H1 (cell line): Measurements from ENCODE around the gene NCK2. TPM values are rescaled to one million over a fixed set of nuclear protein-coding genes. Genes with fewer than 3 reads are reported as not detected.

Experiments
- CTCF ChIA-PET: fragments of 300-600 bp; sonication (Branson Sonifier 250); formaldehyde crosslinking; loops from one replicate; lab custom pipeline; 2021; ENCODE audit not compliant: partially characterized antibody; lab: Charles Lee
- POLR2A ChIA-PET: fragments of 300-600 bp; sonication (Branson Sonifier 250); formaldehyde crosslinking; loops from one replicate; lab custom pipeline; 2021; ENCODE audit warnings: inconsistent platforms; ENCODE audit not compliant: partially characterized antibody; lab: Charles Lee
- DNase-seq, 2 experiments: peaks; one replicate each; pipeline versions ENCODE4 v3.0.0 to v3.0.0-alpha.2; 2010 to 2022; ENCODE audit warnings: low spot score in 2 of 2, low read depth in 1 of 2, mixed read lengths in 1 of 2
- FAIRE-seq: peaks from 2 replicates; lab custom pipeline; 2011; peaks lifted over from hg19 to GRCh38; lab: Jason Lieb, UNC
- H2AFZ ChIP-seq: 2 replicates; pipeline ENCODE4 v1.8.1; 2012; ENCODE audit warnings: low read length, inconsistent platforms
- H2AK5ac ChIP-seq: 2 replicates; pipeline ENCODE4 v1.6.1; 2013; ENCODE audit warnings: low read depth, low read length
- H2BK120ac ChIP-seq: replicated peaks from 2 replicates; pipeline ENCODE3; 2013; ENCODE audit warnings: low read depth, low read length, inconsistent platforms
- H2BK12ac ChIP-seq: 2 replicates; pipeline ENCODE4 v1.6.1; 2013; ENCODE audit warnings: low read depth, low read length
- H2BK15ac ChIP-seq: 2 replicates; pipeline ENCODE4 v1.6.1; 2013; ENCODE audit warnings: low read length
- H2BK20ac ChIP-seq: 2 replicates; pipeline ENCODE4 v1.6.1; 2013; ENCODE audit warnings: low read length
- H2BK5ac ChIP-seq: 2 replicates; pipeline ENCODE4 v1.6.1; 2013; ENCODE audit warnings: low read depth, low read length
- H3K14ac ChIP-seq: 2 replicates; pipeline ENCODE4 v1.6.1; 2013; ENCODE audit warnings: inconsistent platforms; ENCODE audit not compliant: insufficient read length
- H3K18ac ChIP-seq: 2 replicates; pipeline ENCODE4 v1.6.1; 2013; ENCODE audit warnings: low read length; ENCODE audit errors: extremely low read depth
- H3K23ac ChIP-seq: 2 replicates; pipeline ENCODE4 v1.6.1; 2013; ENCODE audit warnings: inconsistent platforms; ENCODE audit not compliant: insufficient read length
- H3K23me2 ChIP-seq: 2 replicates; pipeline ENCODE4 v1.6.1; 2013; ENCODE audit warnings: low read depth, low read length
- H3K27ac ChIP-seq: 2 replicates; pipeline ENCODE4 v1.6.1; 2011; ENCODE audit warnings: low read depth, low read length, inconsistent platforms
- H3K27me3 ChIP-seq, 4 experiments: replicated peaks in 1 of 4; 1 replicate in 1 of 4; 2 replicates in 3 of 4; pipeline versions ENCODE4 v1.6.1 to v1.8.1; 2011 to 2013; ENCODE audit warnings: low read length in 3 of 4, mild to moderate bottlenecking in 3 of 4, inconsistent platforms in 2 of 4, mixed read lengths in 2 of 4, moderate library complexity in 1 of 4; ENCODE audit not compliant: control insufficient read depth in 3 of 4, insufficient read depth in 3 of 4; ENCODE audit errors: extremely low read depth in 1 of 4
- H3K36me3 ChIP-seq, 4 experiments: 2 replicates each; pipeline versions ENCODE4 v1.6.1 to v1.8.1; 2011 to 2013; ENCODE audit warnings: mild to moderate bottlenecking in 4 of 4, low read length in 3 of 4, moderate library complexity in 2 of 4, control low read depth in 1 of 4, inconsistent platforms in 1 of 4; ENCODE audit not compliant: insufficient read depth in 4 of 4, control insufficient read depth in 2 of 4
- H3K4ac ChIP-seq: replicated peaks from 2 replicates; pipeline ENCODE3; 2013; ENCODE audit warnings: low read length, low read depth, mixed read lengths, inconsistent platforms; ENCODE audit not compliant: insufficient read length
- H3K4me1 ChIP-seq, 4 experiments: replicated peaks in 1 of 4; 1 replicate in 1 of 4; 2 replicates in 3 of 4; pipeline versions ENCODE4 v1.6.1 to v1.8.1; 2011 to 2013; ENCODE audit warnings: low read length in 3 of 4, inconsistent platforms in 2 of 4, mixed read lengths in 1 of 4; ENCODE audit not compliant: insufficient read depth in 4 of 4, control insufficient read depth in 3 of 4
- H3K4me2 ChIP-seq, 2 experiments: 2 replicates each; pipeline versions ENCODE4 v1.6.1 to v1.8.1; 2011 to 2013; ENCODE audit warnings: low read depth in 2 of 2, low read length in 2 of 2, control low read depth in 1 of 2, inconsistent platforms in 1 of 2, mild to moderate bottlenecking in 1 of 2; ENCODE audit not compliant: insufficient read depth in 1 of 2
- H3K4me3 ChIP-seq, 4 experiments: fragments of 200-600, 300-600 bp in 1 of 4; sonication (generic), shearing (Covaris generic), sonication (Bioruptor Twin) in 1 of 4; 2 replicates each; pipeline versions ENCODE4 v1.5.1 to v1.8.1; 2011 to 2016; ENCODE audit warnings: low read length in 4 of 4, low read depth in 3 of 4, control low read depth in 2 of 4, inconsistent platforms in 2 of 4, mild to moderate bottlenecking in 2 of 4, mixed read lengths in 1 of 4, moderate library complexity in 1 of 4; ENCODE audit not compliant: insufficient read depth in 2 of 4; ENCODE audit errors: extremely low read depth in 1 of 4
- H3K56ac ChIP-seq: replicated peaks from 2 replicates; pipeline ENCODE3; 2013; ENCODE audit warnings: low read depth, mild to moderate bottlenecking, mixed read lengths, low read length, inconsistent platforms; ENCODE audit not compliant: insufficient read length
- H3K79me1 ChIP-seq: 2 replicates; pipeline ENCODE4 v1.6.1; 2013; ENCODE audit warnings: low read depth, low read length, control low read depth
- H3K79me2 ChIP-seq, 2 experiments: 2 replicates each; pipeline versions ENCODE4 v1.6.1 to v1.8.1; 2012 to 2013; ENCODE audit warnings: low read length in 2 of 2, mild to moderate bottlenecking in 2 of 2, inconsistent platforms in 1 of 2; ENCODE audit not compliant: insufficient read depth in 2 of 2, control insufficient read depth in 1 of 2
- H3K9ac ChIP-seq, 4 experiments: replicated peaks in 1 of 4; 1 replicate in 1 of 4; 2 replicates in 3 of 4; pipeline versions ENCODE4 v1.6.1 to v1.8.1; 2011 to 2013; ENCODE audit warnings: low read depth in 3 of 4, low read length in 3 of 4, control low read depth in 2 of 4, mild to moderate bottlenecking in 2 of 4, moderate library complexity in 2 of 4, inconsistent platforms in 1 of 4; ENCODE audit errors: extremely low read depth in 1 of 4
- H3K9me3 ChIP-seq, 2 experiments: 2 replicates each; pipeline versions ENCODE4 v1.6.1 to v1.8.1; 2012 to 2013; ENCODE audit warnings: mild to moderate bottlenecking in 2 of 2, moderate library complexity in 2 of 2, control low read depth in 1 of 2, inconsistent platforms in 1 of 2, low read depth in 1 of 2, low read length in 1 of 2, mixed read lengths in 1 of 2; ENCODE audit not compliant: insufficient read depth in 2 of 2
- H4K20me1 ChIP-seq, 2 experiments: replicated peaks in 1 of 2; 2 replicates each; pipeline versions ENCODE3 to v1.8.1; 2011 to 2013; ENCODE audit warnings: inconsistent platforms in 2 of 2, low read length in 2 of 2, mild to moderate bottlenecking in 1 of 2; ENCODE audit not compliant: insufficient read depth in 2 of 2, control insufficient read depth in 1 of 2
- H4K5ac ChIP-seq: 2 replicates; pipeline ENCODE4 v1.6.1; 2013; ENCODE audit warnings: low read length, low read depth, mixed read lengths, inconsistent platforms; ENCODE audit not compliant: insufficient read length
- H4K8ac ChIP-seq: 2 replicates; pipeline ENCODE4 v1.8.0; 2013; ENCODE audit warnings: mild to moderate bottlenecking, moderate library complexity, low read length, inconsistent platforms; ENCODE audit not compliant: insufficient read depth; ENCODE audit errors: extremely low read depth
- H4K91ac ChIP-seq: replicated peaks from 2 replicates; pipeline ENCODE3; 2013; ENCODE audit warnings: low read length, mixed read lengths, inconsistent platforms; ENCODE audit not compliant: insufficient read length
- ASH2L ChIP-seq: fragments of 200-600, 300-600 bp; sonication (generic); IDR thresholded peaks from one replicate; pipeline ENCODE4 v1.7.1; 2017; ENCODE audit warnings: low read length
- HDAC2 ChIP-seq, 2 experiments: fragments of 300-600 bp in 1 of 2; sonication (generic) in 1 of 2; IDR thresholded peaks; 2 replicates each; pipeline ENCODE4 v1.6.1; 2011 to 2012; ENCODE audit warnings: low read depth in 2 of 2, low read length in 2 of 2, mild to moderate bottlenecking in 2 of 2, moderate library complexity in 2 of 2, borderline replicate concordance in 1 of 2, inconsistent platforms in 1 of 2
- ZNF274 ChIP-seq: IDR thresholded peaks from 2 replicates; pipeline ENCODE4 v1.7.0; 2012; ENCODE audit warnings: low read length, borderline replicate concordance; ENCODE audit errors: extremely low read depth
- WGBS, 2 experiments: shearing (Covaris generic) in 1 of 2; methylation state at CpG; one replicate each; pipeline versions ENCODE4 v1.1.6 to v1.1.7; 2013 to 2015; ENCODE audit warnings: low lambda C conversion rate in 2 of 2, mixed read lengths in 2 of 2, inconsistent platforms in 1 of 2, low coverage in 1 of 2, missing lambda C conversion rate in 1 of 2; ENCODE audit not compliant: insufficient replicate concordance in 2 of 2, insufficient coverage in 1 of 2, insufficient read length in 1 of 2; ENCODE audit errors: extremely low coverage in 1 of 2, missing lambda C conversion rate in 1 of 2; 5-methylcytosine and 5-hydroxymethylcytosine counted together
- polyA plus RNA-seq, 7 experiments: library from polyadenylated mRNA; depleted of rRNA in 3 of 7; stranded (reverse) in 5 of 7; unstranded in 2 of 7; fragments of >200 nt in 5 of 7; fragments of 200-250 nt in 2 of 7; gene quantifications; 1 replicate in 5 of 7; 2 replicates in 1 of 7; 4 replicates in 1 of 7; pipeline versions ENCODE4 v1.2.1 to v1.2.3, GENCODE V29; 2011 to 2013; ENCODE audit warnings: missing spikeins in 2 of 7, mixed read lengths in 2 of 7
- total RNA-seq: library from RNA; stranded (reverse); fragmentation: NEBNext Ultra II Directional; extraction: Animal tissue kit (Norgen Biotek cat#: 25700); gene quantifications from 2 replicates; pipeline ENCODE4 v1.2.1, GENCODE V29; 2021

NCK2 gene
- total and polyA plus RNA-seq, 2 of the 8 experiments (the other 6 are each of a cell fraction or from before 2014, with no cell fraction given): 30.3 to 65.7 TPM

GRCh38 chr2:105744091-105744908, 412 bp upstream of the NCK2 start:
- Histone ChIP-seq H3K79me2 (peaks cover 14 to 40% of the 10 kb centered on the region in 2 experiments), H3K27me3 (no peaks in the 10 kb centered on the region; a peak in 2 of 7 replicates), H3K79me1 (no peaks in the 10 kb centered on the region; the same call in none of the 2 replicates), H3K27ac (no peak overlapping the region), H4K8ac (no peak overlapping the region; the same call in 1 of the 2 replicates), H3K56ac (no peak overlapping the region), H2BK15ac (peak overlapping the region; percentile 33; the same call in 1 of the 2 replicates), H2BK12ac (no peak overlapping the region), H2AK5ac (no peak overlapping the region), H2BK120ac (no peak overlapping the region), H2BK5ac (no peak overlapping the region), H3K23me2 (peaks cover 7% of the 10 kb centered on the region; the same call in 1 of the 2 replicates), H3K4me3 (peak overlapping the region; percentile 39 to 74 (median 54); a peak in 7 of 8 replicates), H3K4me1 (peaks cover 3 to 14% (median 8%) of the 10 kb centered on the region in 4 experiments; a peak in 6 of 7 replicates), H4K20me1 (peaks cover 17 to 21% of the 10 kb centered on the region in 2 experiments), H3K18ac (no peak overlapping the region), H2AFZ (no peak overlapping the region), H3K23ac (no peak overlapping the region), H4K5ac (no peak overlapping the region), H3K9ac (peak overlapping the region in 1 of 4 experiments; percentile 92; a peak in 2 of 7 replicates), H3K14ac (no peak overlapping the region), H2BK20ac (no peak overlapping the region)
- CTCF ChIA-PET: interaction anchor here (0.9 to 1.4 kb wide), 4 partner anchors 126 to 225 kb away, joined by 3 read pairs; no protein-coding TSS in a partner anchor
- 23% methylated on average over 12 of the region's 75 CpGs; no CpG with 5 or more reads in 1 of the 2 experiments for WGBS, 2 experiments
- DNase-seq: peak in 1 of 2 experiments; percentile 67
- POLR2A ChIA-PET: interaction anchor here (0.9 to 1.4 kb wide), 3 partner anchors 10 to 191 kb away, joined by 3 to 4 read pairs (median 3); no protein-coding TSS in a partner anchor
- no peak for FAIRE-seq
- TF ChIP-seq ASH2L (peak; percentile 27), ZNF274 (no peak), HDAC2 (IDR thresholded peaks at IDR 0.05; ENCODE audit: borderline replicate concordance in 1 of 2, low read depth in 2 of 2, low read length in 2 of 2) (peak in 1 of 2 experiments; percentile 67; a peak in 1 of 4 replicates)
- TF ChIP-seq, all 59 proteins: peak for 2
- H3K4me2 ChIP-seq: peak overlapping the region; percentile 57 to 66
- H3K36me3 ChIP-seq: peaks cover 0 to 4% (median 0%) of the 10 kb centered on the region in 4 experiments; a peak in 1 of 8 replicates
- no peak overlapping the region for H4K91ac ChIP-seq
- H3K4ac ChIP-seq: no peak overlapping the region
- no peaks in the 10 kb centered on the region for H3K9me3 ChIP-seq
